Nephron progenitor cell (in vitro differentiated cells): Measurements from ENCODE around the gene USP28.
"Not testable (repeated sequence)": the region's sequence is repeated elsewhere in the genome, so short reads cannot be mapped to it uniquely, and the experiment has no call there.

Source experiments
- DNase-seq: peaks from one replicate; pipeline ENCODE4 v3.0.0; 2021
- H3K27ac Mint-ChIP-seq: 2 replicates; pipeline ENCODE4 v1.8.0; 2021; ENCODE audit warnings: mild to moderate bottlenecking, moderate library complexity, mixed read lengths
- H3K27me3 Mint-ChIP-seq: 2 replicates; pipeline ENCODE4 v1.8.0; 2021; ENCODE audit warnings: mild to moderate bottlenecking, low read depth, mixed read lengths; ENCODE audit not compliant: poor library complexity
- H3K36me3 Mint-ChIP-seq: 2 replicates; pipeline ENCODE4 v1.8.0; 2021; ENCODE audit warnings: low read depth, mixed read lengths
- H3K4me1 Mint-ChIP-seq: 2 replicates; pipeline ENCODE4 v1.8.0; 2021; ENCODE audit warnings: mixed read lengths
- H3K4me3 Mint-ChIP-seq: 2 replicates; pipeline ENCODE4 v1.8.0; 2021; ENCODE audit warnings: mild to moderate bottlenecking, moderate library complexity, mixed read lengths
- H3K9me3 Mint-ChIP-seq: 2 replicates; pipeline ENCODE4 v1.8.0; 2021; ENCODE audit warnings: mild to moderate bottlenecking, moderate library complexity, mixed read lengths
- TF ChIP-seq, protein P1 (sequence below): fragments of 200-600 bp; sonication (generic); IDR thresholded peaks from 2 replicates; pipeline ENCODE4 v1.5.0; 2021; ENCODE audit warnings: antibody characterized with exemption

The USP28 gene

DNA sequence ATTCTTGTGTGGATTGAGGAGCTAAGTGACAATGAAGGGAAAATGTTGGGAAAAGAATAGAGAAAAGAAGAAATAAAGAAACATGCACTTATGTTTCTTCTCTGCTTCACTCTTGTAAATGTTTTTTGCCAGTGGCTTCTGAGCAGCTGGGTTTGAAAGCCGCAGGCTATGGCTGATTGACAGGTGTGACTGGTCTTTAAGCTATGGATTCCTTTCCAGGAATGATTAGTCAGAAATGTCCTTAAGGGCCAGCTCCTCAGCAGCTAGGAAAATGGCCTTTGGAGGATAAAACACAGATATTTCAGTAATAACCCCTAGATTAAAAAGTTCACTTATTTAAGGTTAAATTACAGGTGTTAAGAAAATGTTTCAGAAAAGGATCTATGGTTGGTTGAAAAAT lies 6.5 kb upstream of the USP28 start:
- no peak overlapping the region for H3K27ac Mint-ChIP-seq
- H3K4me3 Mint-ChIP-seq, result no peak overlapping the region
- peaks cover 23% of the 10 kb centered on the region for H3K9me3 Mint-ChIP-seq
- peaks cover 19% of the 10 kb centered on the region for H3K4me1 Mint-ChIP-seq
- TF ChIP-seq, protein P1, sequence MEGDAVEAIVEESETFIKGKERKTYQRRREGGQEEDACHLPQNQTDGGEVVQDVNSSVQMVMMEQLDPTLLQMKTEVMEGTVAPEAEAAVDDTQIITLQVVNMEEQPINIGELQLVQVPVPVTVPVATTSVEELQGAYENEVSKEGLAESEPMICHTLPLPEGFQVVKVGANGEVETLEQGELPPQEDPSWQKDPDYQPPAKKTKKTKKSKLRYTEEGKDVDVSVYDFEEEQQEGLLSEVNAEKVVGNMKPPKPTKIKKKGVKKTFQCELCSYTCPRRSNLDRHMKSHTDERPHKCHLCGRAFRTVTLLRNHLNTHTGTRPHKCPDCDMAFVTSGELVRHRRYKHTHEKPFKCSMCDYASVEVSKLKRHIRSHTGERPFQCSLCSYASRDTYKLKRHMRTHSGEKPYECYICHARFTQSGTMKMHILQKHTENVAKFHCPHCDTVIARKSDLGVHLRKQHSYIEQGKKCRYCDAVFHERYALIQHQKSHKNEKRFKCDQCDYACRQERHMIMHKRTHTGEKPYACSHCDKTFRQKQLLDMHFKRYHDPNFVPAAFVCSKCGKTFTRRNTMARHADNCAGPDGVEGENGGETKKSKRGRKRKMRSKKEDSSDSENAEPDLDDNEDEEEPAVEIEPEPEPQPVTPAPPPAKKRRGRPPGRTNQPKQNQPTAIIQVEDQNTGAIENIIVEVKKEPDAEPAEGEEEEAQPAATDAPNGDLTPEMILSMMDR, result no peak
- no peak for DNase-seq
- H3K27me3 Mint-ChIP-seq, result peaks cover 14% of the 10 kb centered on the region
- H3K36me3 Mint-ChIP-seq, result no peaks in the 10 kb centered on the region

DNA sequence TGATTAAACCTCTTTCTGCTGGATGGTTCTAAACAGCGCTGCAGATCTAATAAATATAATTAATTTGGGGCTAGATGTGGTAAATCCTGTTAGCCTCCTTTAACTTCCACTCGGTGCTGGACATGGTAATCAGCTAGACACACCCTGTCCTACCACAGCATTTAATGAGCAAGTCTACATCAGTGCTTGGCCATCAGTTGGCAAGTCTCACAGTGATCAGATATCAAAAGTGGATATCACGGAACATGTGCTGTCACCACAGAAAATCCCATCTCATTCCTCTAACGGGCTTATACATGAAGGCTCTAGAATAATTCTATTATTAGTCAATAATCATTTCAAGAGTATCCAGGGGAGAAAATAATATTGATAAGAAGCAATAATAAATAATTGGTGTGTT lies 5.6 kb upstream of the USP28 start:
- H3K27ac Mint-ChIP-seq, result no peak overlapping the region
- no peak overlapping the region for H3K4me3 Mint-ChIP-seq
- peaks cover 22% of the 10 kb centered on the region for H3K4me1 Mint-ChIP-seq
- peaks cover 14% of the 10 kb centered on the region for H3K27me3 Mint-ChIP-seq
- TF ChIP-seq, protein P1, result no peak
- no peak for DNase-seq
- peaks cover 23% of the 10 kb centered on the region for H3K9me3 Mint-ChIP-seq
- H3K36me3 Mint-ChIP-seq, result no peaks in the 10 kb centered on the region

DNA sequence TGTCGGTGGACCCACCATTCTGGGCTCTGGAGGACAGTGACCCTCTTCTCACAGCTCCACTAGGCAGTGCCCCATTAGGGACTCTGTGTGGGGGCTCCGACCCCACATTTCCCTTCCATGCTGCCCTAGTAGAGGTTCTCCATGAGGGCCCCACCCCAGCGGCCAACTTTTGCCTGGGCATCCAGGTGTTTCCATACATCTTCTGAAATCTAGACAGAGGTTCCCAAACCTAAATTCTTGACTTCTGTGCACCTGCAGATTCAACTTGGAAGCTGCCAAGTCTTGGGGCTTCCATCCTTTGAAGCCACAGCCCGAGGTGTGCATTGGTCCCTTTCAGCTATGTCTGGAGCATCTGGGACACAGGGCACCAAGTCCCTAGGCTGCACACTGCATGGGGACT lies 4.1 kb upstream of the USP28 start:
- H3K36me3 Mint-ChIP-seq, H3K4me3 Mint-ChIP-seq, DNase-seq, H3K27ac Mint-ChIP-seq: not testable (repeated sequence)
- Mint-ChIP-seq H3K27me3 (peaks cover 14% of the 10 kb centered on the region), H3K4me1 (peaks cover 30% of the 10 kb centered on the region), H3K9me3 (peaks cover 23% of the 10 kb centered on the region)

DNA sequence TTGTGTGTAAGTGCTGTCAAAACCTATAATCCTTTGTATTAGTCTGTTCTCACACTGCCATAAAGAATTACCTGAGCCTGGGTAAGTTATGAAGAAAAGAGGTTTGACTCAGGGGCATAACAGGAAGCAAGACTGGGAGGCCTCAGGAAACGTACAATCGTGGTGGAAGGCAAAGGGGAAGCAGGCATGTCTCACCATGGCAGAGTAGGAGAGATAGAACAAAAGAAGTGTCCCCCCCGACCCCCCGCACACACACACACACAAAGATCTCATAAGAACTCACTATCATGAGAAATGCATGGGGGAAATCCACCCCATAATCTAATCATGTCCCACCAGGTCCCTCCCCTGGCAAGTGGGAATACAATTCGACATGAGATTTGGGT lies 2.3 kb upstream of the USP28 start:
- Mint-ChIP-seq H3K4me3 (no peak overlapping the region), H3K27me3 (peaks cover 14% of the 10 kb centered on the region), H3K27ac (no peak overlapping the region), H3K36me3 (peaks cover 7% of the 10 kb centered on the region), H3K4me1 (peaks cover 40% of the 10 kb centered on the region), H3K9me3 (peaks cover 23% of the 10 kb centered on the region)
- TF ChIP-seq, protein P1, result no peak
- no peak for DNase-seq

DNA sequence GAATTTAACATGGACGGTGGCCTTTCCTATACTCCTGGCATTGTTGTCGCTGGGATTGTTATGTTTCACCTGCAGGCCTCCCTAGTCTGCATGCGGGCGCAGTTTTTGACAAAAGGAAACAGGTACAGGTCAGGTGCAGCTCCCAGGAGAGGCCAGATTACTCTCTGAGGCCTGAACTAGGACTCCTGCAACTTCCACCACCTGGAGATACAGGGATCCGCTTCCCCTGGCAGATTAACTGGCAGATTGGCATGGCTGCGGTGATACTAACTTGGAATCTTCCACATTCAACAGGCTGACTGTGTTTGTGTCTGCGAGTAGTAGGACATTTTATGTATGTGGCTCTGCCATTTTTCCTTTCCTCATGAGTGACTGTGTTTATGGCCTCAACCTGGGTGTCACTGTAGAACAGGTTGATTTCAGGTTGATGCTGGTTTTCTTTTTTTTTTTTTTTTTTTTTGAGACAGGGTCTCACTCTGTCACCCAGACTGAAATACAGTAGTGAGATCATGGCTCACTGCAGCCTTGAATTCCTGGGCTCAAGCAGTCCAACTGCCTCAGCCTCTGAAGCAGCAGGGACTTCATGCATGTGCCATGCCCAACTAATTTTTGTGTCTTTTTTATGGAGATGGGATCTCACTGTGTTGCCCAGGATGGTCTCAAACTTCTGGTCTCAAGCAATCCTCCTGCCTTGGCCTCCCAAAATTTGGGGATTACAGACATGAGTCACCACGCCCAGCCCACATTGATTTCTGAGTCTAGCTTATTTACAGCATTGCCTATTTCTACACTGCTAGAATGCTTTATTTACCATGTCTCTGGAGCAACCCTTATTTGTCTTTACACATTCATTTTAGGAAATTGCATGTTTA lies 1.7 kb upstream of the USP28 start:
- Mint-ChIP-seq H3K27ac (no peak overlapping the region), H3K27me3 (peaks cover 14% of the 10 kb centered on the region), H3K9me3 (peaks cover 23% of the 10 kb centered on the region), H3K36me3 (peaks cover 12% of the 10 kb centered on the region), H3K4me1 (peaks cover 46% of the 10 kb centered on the region), H3K4me3 (peak overlapping the region; percentile 95)
- DNase-seq, result no peak
- TF ChIP-seq, protein P1, result no peak

DNA sequence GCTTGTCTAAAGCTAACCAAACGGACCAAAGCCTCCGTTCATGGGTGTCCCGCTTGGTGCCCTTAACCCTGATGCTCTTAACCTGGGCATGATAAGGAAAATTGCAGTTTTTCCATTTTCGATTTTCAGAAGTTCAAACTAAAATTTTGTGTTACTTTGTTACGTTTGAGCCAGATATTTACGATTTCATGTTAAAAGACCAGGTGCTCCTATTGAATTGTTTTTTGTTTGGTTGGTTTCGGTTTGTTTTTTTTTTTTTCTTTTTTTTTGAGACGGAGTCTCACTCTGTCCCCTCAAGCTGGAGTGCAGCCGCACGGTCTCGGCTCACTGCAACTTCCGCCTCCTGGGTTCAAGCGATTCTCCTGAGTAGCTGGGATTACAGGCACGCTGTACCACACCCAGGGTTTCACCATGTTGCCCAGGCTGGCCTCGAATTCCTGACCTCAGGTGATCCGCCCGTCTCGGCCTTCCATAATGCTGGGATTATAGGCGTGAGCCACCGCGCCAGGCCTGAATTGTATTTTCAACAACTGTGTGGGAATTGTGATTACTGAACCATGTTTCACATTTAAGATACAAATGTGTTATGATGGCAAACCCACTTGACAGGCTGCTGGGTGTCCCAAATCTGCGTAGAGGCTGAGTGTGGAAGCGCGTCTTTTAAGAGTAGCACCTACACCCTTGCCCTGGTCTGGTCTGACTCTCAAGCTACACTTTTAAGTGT lies 864 bp upstream of the USP28 start:
- TF ChIP-seq, protein P1, result no peak
- no peak for DNase-seq
- Mint-ChIP-seq H3K9me3 (peaks cover 23% of the 10 kb centered on the region), H3K4me1 (peaks cover 54% of the 10 kb centered on the region), H3K36me3 (peaks cover 20% of the 10 kb centered on the region), H3K27ac (peak overlapping the region; percentile 99), H3K4me3 (peak overlapping the region; percentile 95), H3K27me3 (peaks cover 11% of the 10 kb centered on the region)
